Suppressor macrophage treated with lipopolysaccharide for 4 hours (primary cell): ENCODE data around the gene YIPF1.
"Not testable (repeated sequence)": the region's sequence is repeated elsewhere in the genome, so short reads cannot be mapped to it uniquely, and the experiment has no call there.

Experiments
- DNase-seq: peaks from one replicate; pipeline ENCODE4 v3.0.0-alpha.2; 2020

The YIPF1 gene

GRCh38 chr1:53837924-53838653 is 51.5 kb downstream of the YIPF1 start, which contains the start of gene NDC1:
Gene NDC1 (minus strand): TSS chr1:53838296. CDS start chr1:53838261, 35 bp downstream.
- DNase-seq, result peak; percentile 95

GRCh38 chr1:53837646-53837923 is 52.0 kb downstream of the YIPF1 start:
- DNase-seq, result peak; percentile 5

- no peak for DNase-seq
Measured at GRCh38 chr1:53835491-53835890, 54.1 kb downstream of the YIPF1 start.

- DNase-seq, result no peak
Measured at GRCh38 chr1:53834776-53835175, 54.8 kb downstream of the YIPF1 start.

GRCh38 chr1:53833393-53833792 is 56.2 kb downstream of the YIPF1 start:
- no peak for DNase-seq

- no peak for DNase-seq
Measured at GRCh38 chr1:53826367-53826766, 63.2 kb downstream of the YIPF1 start.

- DNase-seq, result no peak
Measured at GRCh38 chr1:53825306-53825705, 64.3 kb downstream of the YIPF1 start.

GRCh38 chr1:53822931-53823330 is 66.7 kb downstream of the YIPF1 start:
- no peak for DNase-seq

GRCh38 chr1:53821380-53821779 is 68.2 kb downstream of the YIPF1 start:
- no peak for DNase-seq

GRCh38 chr1:53819387-53819786 is 70.2 kb downstream of the YIPF1 start:
- no peak for DNase-seq

- DNase-seq, result not testable (repeated sequence)
Measured at GRCh38 chr1:53816584-53816983, 73.0 kb downstream of the YIPF1 start.

GRCh38 chr1:53815484-53815883 is 74.1 kb downstream of the YIPF1 start:
- DNase-seq, result not testable (repeated sequence)

- DNase-seq, result peak; percentile 2
Measured at GRCh38 chr1:53811414-53811851, 78.2 kb downstream of the YIPF1 start.

- DNase-seq, result no peak
Measured at GRCh38 chr1:53810497-53810896, 79.1 kb downstream of the YIPF1 start.

- DNase-seq, result no peak
Measured at GRCh38 chr1:53810007-53810406, 79.6 kb downstream of the YIPF1 start.

- DNase-seq, result no peak
Measured at GRCh38 chr1:53807916-53808315, 81.7 kb downstream of the YIPF1 start.

GRCh38 chr1:53804791-53805505 is 84.6 kb downstream of the YIPF1 start:
- no peak for DNase-seq

GRCh38 chr1:53804181-53804580 is 85.4 kb downstream of the YIPF1 start:
- DNase-seq, result no peak
